ENCODE results near the gene OR5W2.
"Not testable (repeated sequence)": the region's sequence is repeated elsewhere in the genome, so short reads cannot be mapped to it uniquely, and the experiment has no call there.

DNA sequence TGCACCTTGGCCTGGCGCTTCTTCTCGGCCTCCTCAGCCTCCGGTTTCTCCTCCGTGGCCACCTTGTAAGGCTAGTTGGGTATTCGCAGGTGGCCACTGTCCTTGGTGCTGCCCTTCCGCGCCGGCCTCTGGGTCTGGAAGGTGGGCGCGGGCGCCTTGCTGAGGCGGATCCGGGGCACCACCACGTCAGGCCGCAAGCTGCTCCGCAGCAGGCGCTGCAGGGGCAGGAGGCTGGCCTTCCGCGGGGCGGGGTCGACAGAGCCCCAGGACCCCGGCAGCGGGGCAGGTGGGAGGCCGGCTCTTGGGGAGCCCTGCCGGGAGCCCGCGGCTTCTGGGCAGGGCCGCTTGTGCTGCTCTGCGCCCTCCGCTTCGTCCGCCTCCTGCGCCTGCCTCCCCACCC is 41.7 kb downstream of the OR5W2 start:
- not testable (repeated sequence) for TF ChIP-seq EZH2 (optimal IDR thresholded peaks at IDR 0.05; ENCODE audit: low read depth, low read length)
- TF ChIP-seq, protein P1, sequence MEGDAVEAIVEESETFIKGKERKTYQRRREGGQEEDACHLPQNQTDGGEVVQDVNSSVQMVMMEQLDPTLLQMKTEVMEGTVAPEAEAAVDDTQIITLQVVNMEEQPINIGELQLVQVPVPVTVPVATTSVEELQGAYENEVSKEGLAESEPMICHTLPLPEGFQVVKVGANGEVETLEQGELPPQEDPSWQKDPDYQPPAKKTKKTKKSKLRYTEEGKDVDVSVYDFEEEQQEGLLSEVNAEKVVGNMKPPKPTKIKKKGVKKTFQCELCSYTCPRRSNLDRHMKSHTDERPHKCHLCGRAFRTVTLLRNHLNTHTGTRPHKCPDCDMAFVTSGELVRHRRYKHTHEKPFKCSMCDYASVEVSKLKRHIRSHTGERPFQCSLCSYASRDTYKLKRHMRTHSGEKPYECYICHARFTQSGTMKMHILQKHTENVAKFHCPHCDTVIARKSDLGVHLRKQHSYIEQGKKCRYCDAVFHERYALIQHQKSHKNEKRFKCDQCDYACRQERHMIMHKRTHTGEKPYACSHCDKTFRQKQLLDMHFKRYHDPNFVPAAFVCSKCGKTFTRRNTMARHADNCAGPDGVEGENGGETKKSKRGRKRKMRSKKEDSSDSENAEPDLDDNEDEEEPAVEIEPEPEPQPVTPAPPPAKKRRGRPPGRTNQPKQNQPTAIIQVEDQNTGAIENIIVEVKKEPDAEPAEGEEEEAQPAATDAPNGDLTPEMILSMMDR (IDR thresholded peaks at IDR 0.05; ENCODE audit: low read length), result not testable (repeated sequence)

Measured in MM.1S (cell line).